Activated naive CD4-positive, alpha-beta T cell treated with anti-CD3 and anti-CD28 coated beads, Interleukin-2, amount 10 ng/mL, durations not matched to agents 5 hours and 36 hours (primary cell): Measurements from ENCODE around the gene NOVA2. TPM values are rescaled to one million over a fixed set of nuclear protein-coding genes. Genes with fewer than 3 reads are reported as not detected.

ENCODE experiments used
- microRNA-seq: library from miRNA; unstranded; fragments of <30 nt; microRNA quantifications from one replicate; pipeline ENCODE4 v1.2.0, GENCODE V29; 2022; ENCODE audit warnings: borderline microRNAs expressed, borderline replicate concordance
- total RNA-seq, 2 experiments: library from RNA; stranded (reverse); gene quantifications; one replicate each; pipeline ENCODE4 v1.2.3, GENCODE V29; 2021

Gene NOVA2
- under 1 TPM; 0.17 to 0.18 TPM for total RNA-seq

GRCh38 chr19:45973553-45974338, at the start of gene NOVA2:
NOVA2 (minus strand) TSS chr19:45973865; CDS start chr19:45973351, 514 bp downstream.

GRCh38 chr19:46022431-46023310, 49.0 kb upstream of the NOVA2 start, which contains the start of gene PGLYRP1:
PGLYRP1 (minus strand) TSS chr19:46023053; CDS start chr19:46023021, 32 bp downstream.

GRCh38 chr19:45994998-45995714, 21.5 kb upstream of the NOVA2 start, which contains the start of gene CCDC61:
CCDC61 (plus strand) TSS chr19:45995467; CDS start chr19:46003019, 7,552 bp downstream.

GRCh38 chr19:45913874-45914830, 59.5 kb downstream of the NOVA2 start, which contains the start of gene NANOS2:
NANOS2 (minus strand) TSS chr19:45914778; CDS start chr19:45914693, 85 bp downstream.

GRCh38 chr19:45901912-45902650, 71.6 kb downstream of the NOVA2 start, which contains the start of gene MYPOP:
MYPOP (minus strand) TSS chr19:45902613; CDS start chr19:45901773, 840 bp downstream.

GRCh38 chr19:45885556-45886426, 87.9 kb downstream of the NOVA2 start, which contains the start of gene IRF2BP1:
IRF2BP1 (minus strand) TSS chr19:45886141; CDS start chr19:45885774, 367 bp downstream.

Small RNAs within 50 kb of the gene (microRNA-seq; reads per million reads assigned to microRNA genes)
- gene MIR769, result 154 reads per million, percentile 75 among the genes with 10 or more reads in this experiment

Other genes with a start within 250 kb of the NOVA2 start
- 10 to 100 TPM; 33.6 to 40.3 TPM for gene FBXO46, start 243.0 kb downstream of the NOVA2 start, total RNA-seq
- not detected for gene MEIOSIN, start 240.4 kb downstream of the NOVA2 start, total RNA-seq
- gene SIX5, start 204.6 kb downstream of the NOVA2 start, total RNA-seq, result 1 to 10 TPM; 1.0 to 1.2 TPM
- 10 to 100 TPM; 24.8 to 27.0 TPM for gene DMPK, start 191.4 kb downstream of the NOVA2 start, total RNA-seq
- 10 to 100 TPM; 46.7 to 47.1 TPM for gene DMWD, start 181.0 kb downstream of the NOVA2 start, total RNA-seq
- under 1 TPM; 0.28 to 0.34 TPM for gene RSPH6A, start 158.6 kb downstream of the NOVA2 start, total RNA-seq
- 10 to 100 TPM; 78.7 to 83.3 TPM for gene SYMPK, start 110.7 kb downstream of the NOVA2 start, total RNA-seq
- not detected for gene FOXA3, start 109.5 kb downstream of the NOVA2 start, total RNA-seq
- 10 to 100 TPM; 20.2 to 20.8 TPM for gene IRF2BP1, start 87.7 kb downstream of the NOVA2 start, total RNA-seq
- 10 to 100 TPM; 10.1 to 10.8 TPM for gene MYPOP, start 71.3 kb downstream of the NOVA2 start, total RNA-seq
- not detected for gene NANOS2, start 59.1 kb downstream of the NOVA2 start, total RNA-seq
- 10 to 100 TPM; 26.9 to 27.9 TPM for gene CCDC61, start 21.6 kb upstream of the NOVA2 start, total RNA-seq
- not detected for gene PGLYRP1, start 49.2 kb upstream of the NOVA2 start, total RNA-seq
- not detected for gene IGFL4, start 67.1 kb upstream of the NOVA2 start, total RNA-seq
- gene IGFL3, start 150.8 kb upstream of the NOVA2 start, total RNA-seq, result not detected
- not detected for gene IGFL2, start 174.4 kb upstream of the NOVA2 start, total RNA-seq